ENCODE data around the gene KCNH3. TPM values are rescaled to one million over a fixed set of nuclear protein-coding genes. Genes with fewer than 3 reads are reported as not detected.
A peak's percentile ranks its signal among the peaks of the same experiment; 100 is the strongest.

KCNH3 gene
- polyA plus RNA-seq, 1 donor from 2014 or later, result 0.63 TPM

DNA sequence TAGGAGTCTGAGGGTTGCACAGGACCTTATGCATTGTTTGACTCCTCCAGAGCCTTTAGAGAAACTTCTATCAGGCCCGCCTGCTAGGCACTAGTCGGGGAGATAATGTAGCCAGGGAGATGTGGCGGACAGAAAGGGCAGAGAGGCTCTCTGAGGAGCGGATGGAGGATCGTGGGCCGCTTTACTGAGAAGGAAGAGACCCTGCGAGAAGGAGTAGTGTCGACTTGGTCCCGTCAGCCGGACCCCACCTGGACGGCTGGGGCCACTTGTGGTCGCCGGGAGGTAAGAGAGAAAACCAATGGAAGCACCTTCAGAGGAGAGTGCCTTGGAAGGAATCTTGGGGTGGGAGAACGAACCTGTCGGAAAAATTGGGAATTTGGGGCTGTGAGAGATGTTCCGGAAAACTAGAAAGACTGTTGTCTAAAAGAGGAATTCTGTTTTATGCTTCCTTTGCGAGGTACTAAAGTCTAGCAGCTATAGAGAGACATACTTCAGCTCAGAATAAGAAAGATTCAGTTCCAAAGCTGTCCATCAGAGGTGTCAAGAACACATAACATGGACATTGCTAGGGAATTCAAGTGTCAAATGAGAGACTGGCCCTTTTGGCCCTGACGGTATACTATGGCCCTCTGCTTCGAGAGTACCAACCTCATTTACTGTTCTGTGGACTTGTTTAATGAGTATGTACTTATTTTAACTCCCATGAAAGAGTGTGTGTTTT is 29.8 kb downstream of the KCNH3 start:
- peak overlapping the region; percentile 93 for H3K4me2 ChIP-seq (ENCODE audit: low read length)
- no peaks in the 10 kb centered on the region for H3F3A ChIP-seq (ENCODE audit: insufficient read depth, low read length, poor library complexity, severe bottlenecking)
- no peaks in the 10 kb centered on the region for H4K20me1 ChIP-seq (ENCODE audit: insufficient read depth)
- H3K9me3 ChIP-seq (ENCODE audit: low read length), result no peaks in the 10 kb centered on the region
- peaks cover 11% of the 10 kb centered on the region for H3K79me2 ChIP-seq (replicated peaks; ENCODE audit: insufficient read depth, low read length)
- TF ChIP-seq, protein P1, sequence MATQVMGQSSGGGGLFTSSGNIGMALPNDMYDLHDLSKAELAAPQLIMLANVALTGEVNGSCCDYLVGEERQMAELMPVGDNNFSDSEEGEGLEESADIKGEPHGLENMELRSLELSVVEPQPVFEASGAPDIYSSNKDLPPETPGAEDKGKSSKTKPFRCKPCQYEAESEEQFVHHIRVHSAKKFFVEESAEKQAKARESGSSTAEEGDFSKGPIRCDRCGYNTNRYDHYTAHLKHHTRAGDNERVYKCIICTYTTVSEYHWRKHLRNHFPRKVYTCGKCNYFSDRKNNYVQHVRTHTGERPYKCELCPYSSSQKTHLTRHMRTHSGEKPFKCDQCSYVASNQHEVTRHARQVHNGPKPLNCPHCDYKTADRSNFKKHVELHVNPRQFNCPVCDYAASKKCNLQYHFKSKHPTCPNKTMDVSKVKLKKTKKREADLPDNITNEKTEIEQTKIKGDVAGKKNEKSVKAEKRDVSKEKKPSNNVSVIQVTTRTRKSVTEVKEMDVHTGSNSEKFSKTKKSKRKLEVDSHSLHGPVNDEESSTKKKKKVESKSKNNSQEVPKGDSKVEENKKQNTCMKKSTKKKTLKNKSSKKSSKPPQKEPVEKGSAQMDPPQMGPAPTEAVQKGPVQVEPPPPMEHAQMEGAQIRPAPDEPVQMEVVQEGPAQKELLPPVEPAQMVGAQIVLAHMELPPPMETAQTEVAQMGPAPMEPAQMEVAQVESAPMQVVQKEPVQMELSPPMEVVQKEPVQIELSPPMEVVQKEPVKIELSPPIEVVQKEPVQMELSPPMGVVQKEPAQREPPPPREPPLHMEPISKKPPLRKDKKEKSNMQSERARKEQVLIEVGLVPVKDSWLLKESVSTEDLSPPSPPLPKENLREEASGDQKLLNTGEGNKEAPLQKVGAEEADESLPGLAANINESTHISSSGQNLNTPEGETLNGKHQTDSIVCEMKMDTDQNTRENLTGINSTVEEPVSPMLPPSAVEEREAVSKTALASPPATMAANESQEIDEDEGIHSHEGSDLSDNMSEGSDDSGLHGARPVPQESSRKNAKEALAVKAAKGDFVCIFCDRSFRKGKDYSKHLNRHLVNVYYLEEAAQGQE (IDR thresholded peaks at IDR 0.05; ENCODE audit: borderline replicate concordance), result no peak
- TF ChIP-seq, protein P2, sequence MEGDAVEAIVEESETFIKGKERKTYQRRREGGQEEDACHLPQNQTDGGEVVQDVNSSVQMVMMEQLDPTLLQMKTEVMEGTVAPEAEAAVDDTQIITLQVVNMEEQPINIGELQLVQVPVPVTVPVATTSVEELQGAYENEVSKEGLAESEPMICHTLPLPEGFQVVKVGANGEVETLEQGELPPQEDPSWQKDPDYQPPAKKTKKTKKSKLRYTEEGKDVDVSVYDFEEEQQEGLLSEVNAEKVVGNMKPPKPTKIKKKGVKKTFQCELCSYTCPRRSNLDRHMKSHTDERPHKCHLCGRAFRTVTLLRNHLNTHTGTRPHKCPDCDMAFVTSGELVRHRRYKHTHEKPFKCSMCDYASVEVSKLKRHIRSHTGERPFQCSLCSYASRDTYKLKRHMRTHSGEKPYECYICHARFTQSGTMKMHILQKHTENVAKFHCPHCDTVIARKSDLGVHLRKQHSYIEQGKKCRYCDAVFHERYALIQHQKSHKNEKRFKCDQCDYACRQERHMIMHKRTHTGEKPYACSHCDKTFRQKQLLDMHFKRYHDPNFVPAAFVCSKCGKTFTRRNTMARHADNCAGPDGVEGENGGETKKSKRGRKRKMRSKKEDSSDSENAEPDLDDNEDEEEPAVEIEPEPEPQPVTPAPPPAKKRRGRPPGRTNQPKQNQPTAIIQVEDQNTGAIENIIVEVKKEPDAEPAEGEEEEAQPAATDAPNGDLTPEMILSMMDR (IDR thresholded peaks at IDR 0.05; ENCODE audit: poor library complexity, severe bottlenecking), result no peak
- TF ChIP-seq EZH2 (IDR thresholded peaks at IDR 0.05; ENCODE audit: borderline replicate concordance, insufficient read depth, low read length, poor library complexity, severe bottlenecking), result no peak
- no peaks in the 10 kb centered on the region for H3K27me3 ChIP-seq (ENCODE audit: insufficient read depth, low read depth, low read length)
- H3K27ac ChIP-seq (ENCODE audit: low read length), result peak overlapping the region; percentile 83
- H3K36me3 ChIP-seq (ENCODE audit: insufficient read depth, low read length), result no peaks in the 10 kb centered on the region
- H3K9ac ChIP-seq (ENCODE audit: low read length), result peak overlapping the region; percentile 83
- peak overlapping the region; percentile 95 for H3K4me3 ChIP-seq (ENCODE audit: low read length)
- no peaks in the 10 kb centered on the region for H3K9me2 ChIP-seq (ENCODE audit: insufficient read depth, low read length)
- peak overlapping the region; percentile 70 for H2AFZ ChIP-seq (ENCODE audit: low read depth, low read length)

DNA sequence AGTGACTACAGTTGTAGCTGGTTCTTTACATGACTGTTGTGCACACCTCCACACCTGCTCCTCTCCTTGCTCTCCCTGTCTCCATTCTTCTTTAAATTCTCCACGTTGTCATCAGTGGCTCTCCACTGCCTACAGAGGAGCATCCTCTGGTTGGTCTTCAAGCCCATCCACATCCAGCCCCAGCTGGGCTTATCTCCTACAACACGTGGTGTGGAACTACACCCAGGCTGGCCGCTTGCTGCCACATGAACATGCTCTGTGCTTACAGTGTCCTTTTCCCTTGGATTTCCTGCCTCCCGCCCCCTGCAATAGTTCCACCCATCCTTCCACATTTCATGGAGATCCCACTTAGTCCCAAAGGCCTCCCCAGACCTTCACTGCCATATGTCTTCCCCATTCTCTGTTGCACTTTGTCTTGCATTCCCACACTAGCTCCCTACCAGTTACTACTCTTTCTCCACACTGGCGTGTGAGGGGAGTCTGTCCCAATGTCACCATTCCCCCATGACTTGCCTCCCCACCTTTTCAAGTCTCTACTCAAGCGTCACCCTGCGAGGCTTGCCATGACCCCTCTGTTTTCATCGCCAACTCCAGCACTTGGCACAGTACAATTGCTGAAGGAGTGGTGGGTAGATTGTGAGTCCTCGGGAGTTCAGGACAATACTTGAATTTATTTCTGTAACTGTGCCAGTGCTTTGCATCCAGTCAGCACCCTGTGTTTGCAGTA is 38.9 kb downstream of the KCNH3 start:
- no peak overlapping the region for H3K27ac ChIP-seq (ENCODE audit: low read length)
- no peaks in the 10 kb centered on the region for H3K9me2 ChIP-seq (ENCODE audit: insufficient read depth, low read length)
- no peaks in the 10 kb centered on the region for H3F3A ChIP-seq (ENCODE audit: insufficient read depth, low read length, poor library complexity, severe bottlenecking)
- H3K27me3 ChIP-seq (ENCODE audit: insufficient read depth, low read depth, low read length), result no peaks in the 10 kb centered on the region
- no peaks in the 10 kb centered on the region for H4K20me1 ChIP-seq (ENCODE audit: insufficient read depth)
- H3K36me3 ChIP-seq (ENCODE audit: insufficient read depth, low read length), result no peaks in the 10 kb centered on the region
- TF ChIP-seq RAD21 (conservative IDR thresholded peaks at IDR 0.05), result no peak
- no peak for TF ChIP-seq SMC3 (conservative IDR thresholded peaks at IDR 0.05; ENCODE audit: poor library complexity)
- TF ChIP-seq MXI1 (conservative IDR thresholded peaks at IDR 0.05; ENCODE audit: poor library complexity, severe bottlenecking), result no peak
- no peak for TF ChIP-seq TAF1 (IDR thresholded peaks at IDR 0.05; ENCODE audit: low read depth)
- TF ChIP-seq, protein P2 (IDR thresholded peaks at IDR 0.05; ENCODE audit: poor library complexity, severe bottlenecking), result no peak
- no peak for TF ChIP-seq EZH2 (IDR thresholded peaks at IDR 0.05; ENCODE audit: borderline replicate concordance, insufficient read depth, low read length, poor library complexity, severe bottlenecking)
- TF ChIP-seq, protein P1 (IDR thresholded peaks at IDR 0.05; ENCODE audit: borderline replicate concordance), result no peak
- no peak for TF ChIP-seq EP300 (conservative IDR thresholded peaks at IDR 0.05; ENCODE audit: poor library complexity, severe bottlenecking)
- TF ChIP-seq POLR2AphosphoS5 (IDR thresholded peaks at IDR 0.05), result no peak
- no peak overlapping the region for H3K4me2 ChIP-seq (ENCODE audit: low read length)
- no peak overlapping the region for H3K9ac ChIP-seq (ENCODE audit: low read length)
- H3K4me3 ChIP-seq (ENCODE audit: low read length), result no peak overlapping the region
- no peaks in the 10 kb centered on the region for H3K79me2 ChIP-seq (replicated peaks; ENCODE audit: insufficient read depth, low read length)
- H2AFZ ChIP-seq (ENCODE audit: low read depth, low read length), result no peak overlapping the region
- H3K9me3 ChIP-seq (ENCODE audit: low read length), result no peaks in the 10 kb centered on the region
